NCI-H187 (cell line): ENCODE data around the gene WLS.

Source experiments
- DNase-seq, 2 experiments: peaks; one replicate each; lab custom pipeline; 2025; lab: John Stamatoyannopoulos, UW

The WLS gene

GRCh38 chr1:68083686-68084085 lies 148.6 kb downstream of the WLS start:
- DNase-seq = no peak

- DNase-seq = no peak
Measured at GRCh38 chr1:68081775-68082283, 150.5 kb downstream of the WLS start.

GRCh38 chr1:68078647-68079046 lies 153.7 kb downstream of the WLS start:
- no peak for DNase-seq
